Measurements from ENCODE around the gene NCK1.
"Not testable (repeated sequence)": the region's sequence is repeated elsewhere in the genome, so short reads cannot be mapped to it uniquely, and the experiment has no call there.

NCK1 gene

DNA sequence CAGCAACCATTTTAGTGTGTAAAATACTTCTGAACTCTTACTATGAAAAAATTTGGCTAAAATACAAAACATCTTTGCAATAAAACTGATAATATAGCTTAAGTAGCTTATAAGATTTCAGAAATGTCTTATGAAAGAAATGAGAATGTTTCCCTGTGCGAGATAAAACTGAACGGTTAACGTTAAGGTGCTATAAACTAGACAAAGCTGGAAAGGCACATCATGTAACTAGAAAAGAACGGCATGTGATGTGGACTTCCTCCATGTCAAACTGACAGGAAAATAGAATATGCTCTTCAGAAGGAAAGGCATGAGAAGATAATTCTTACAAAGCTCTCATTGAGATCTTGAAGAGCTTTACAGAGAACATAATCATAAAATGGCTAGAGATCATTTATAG is 36.5 kb downstream of the NCK1 start:
- Histone ChIP-seq H3K36me3 (peaks cover 12 to 69% (median 51%) of the 10 kb centered on the region in 11 experiments; a peak in 21 of 22 replicates), H3K27ac (no peak overlapping the region), H3K4me2 (no peak overlapping the region), H4K20me1 (peaks cover 5 to 83% (median 30%) of the 10 kb centered on the region in 11 experiments; a peak in 12 of 22 replicates), H3K27me3 (no peaks in the 10 kb centered on the region), H3K4me3 (no peak overlapping the region), H3K9ac (no peak overlapping the region), H3K4me1 (peaks cover 7 to 77% (median 9%) of the 10 kb centered on the region in 10 experiments; a peak in 15 of 20 replicates), H3K9me3 (replicated peaks in 1 of 11) (peaks cover 11 to 85% (median 70%) of the 10 kb centered on the region in 11 experiments; a peak in 21 of 22 replicates)
- no peak for TF ChIP-seq Cebpa-rat (IDR thresholded peaks at IDR 0.05)

DNA sequence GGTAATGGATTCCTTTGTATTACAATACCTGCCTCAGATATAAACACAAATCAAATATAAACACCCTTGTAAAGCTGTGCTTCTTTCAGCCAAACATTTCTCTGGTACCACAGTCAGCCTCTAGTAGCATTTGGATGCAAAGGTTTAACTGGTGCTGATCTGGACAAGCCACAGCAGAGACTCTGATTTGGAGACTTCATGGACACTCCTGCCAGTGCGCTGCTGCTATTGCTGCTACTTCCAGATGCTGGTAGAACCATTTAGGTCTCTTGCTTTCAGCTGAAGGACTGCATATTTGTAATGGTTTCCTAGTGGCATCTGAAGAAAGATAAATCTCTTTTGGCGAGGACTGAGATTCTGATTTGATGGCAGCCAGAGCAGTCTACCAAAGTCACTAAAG is 36.9 kb downstream of the NCK1 start:
- no peak for TF ChIP-seq Cebpa-rat (IDR thresholded peaks at IDR 0.05)
- Histone ChIP-seq H3K27me3 (no peaks in the 10 kb centered on the region), H3K27ac (no peak overlapping the region), H4K20me1 (peaks cover 3 to 79% (median 26%) of the 10 kb centered on the region in 11 experiments; a peak in 12 of 22 replicates), H3K4me2 (no peak overlapping the region), H3K9ac (no peak overlapping the region), H3K9me3 (replicated peaks in 1 of 11) (peaks cover 15 to 85% (median 70%) of the 10 kb centered on the region in 11 experiments), H3K36me3 (peaks cover 12 to 72% (median 51%) of the 10 kb centered on the region in 11 experiments; a peak in 21 of 22 replicates), H3K4me1 (peaks cover 7 to 74% (median 9%) of the 10 kb centered on the region in 10 experiments; a peak in 15 of 20 replicates), H3K4me3 (no peak overlapping the region)

DNA sequence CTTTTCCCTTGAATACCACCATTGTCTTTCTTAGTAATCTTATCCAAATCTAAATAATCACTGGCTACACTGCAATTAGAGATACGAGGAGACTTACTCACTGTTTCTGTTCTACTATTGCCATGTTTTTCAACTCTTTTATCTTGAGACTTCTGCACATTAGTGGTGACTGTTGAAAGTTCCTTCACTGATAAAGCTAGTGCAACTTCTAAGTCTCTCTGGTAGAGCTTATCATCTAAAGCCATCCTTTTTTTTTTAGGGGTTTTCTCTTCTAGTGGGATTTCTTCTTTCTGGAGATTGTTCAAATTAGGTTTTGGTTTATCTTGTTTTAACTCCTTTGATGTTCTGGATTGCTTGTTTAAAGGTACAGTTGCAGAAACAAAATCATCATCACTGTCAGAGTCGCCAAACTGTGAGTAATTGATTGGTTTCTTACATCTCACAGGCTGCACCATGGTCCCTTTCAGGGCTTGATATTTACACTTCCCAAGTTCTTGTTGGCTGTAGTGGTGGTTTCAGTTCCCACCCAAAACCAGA is 37.7 kb downstream of the NCK1 start:
- H3K36me3 ChIP-seq = peaks cover 20 to 72% (median 54%) of the 10 kb centered on the region in 11 experiments; a peak in 21 of 22 replicates
- no peak overlapping the region for H3K27ac ChIP-seq
- peaks cover 0 to 72% (median 18%) of the 10 kb centered on the region in 11 experiments; a peak in 10 of 22 replicates for H4K20me1 ChIP-seq
- no peak overlapping the region for H3K9ac ChIP-seq
- H3K9me3 ChIP-seq (replicated peaks in 1 of 11) = peaks cover 18 to 85% (median 70%) of the 10 kb centered on the region in 11 experiments
- H3K4me1 ChIP-seq = peaks cover 7 to 72% (median 9%) of the 10 kb centered on the region in 10 experiments; a peak in 15 of 20 replicates
- H3K4me2 ChIP-seq = peak overlapping the region in 3 of 11 experiments; percentile 41 to 46 (median 42); a peak in 5 of 22 replicates
- no peak overlapping the region for H3K4me3 ChIP-seq
- H3K27me3 ChIP-seq = no peaks in the 10 kb centered on the region
- TF ChIP-seq Cebpa-rat (IDR thresholded peaks at IDR 0.05) = no peak

DNA sequence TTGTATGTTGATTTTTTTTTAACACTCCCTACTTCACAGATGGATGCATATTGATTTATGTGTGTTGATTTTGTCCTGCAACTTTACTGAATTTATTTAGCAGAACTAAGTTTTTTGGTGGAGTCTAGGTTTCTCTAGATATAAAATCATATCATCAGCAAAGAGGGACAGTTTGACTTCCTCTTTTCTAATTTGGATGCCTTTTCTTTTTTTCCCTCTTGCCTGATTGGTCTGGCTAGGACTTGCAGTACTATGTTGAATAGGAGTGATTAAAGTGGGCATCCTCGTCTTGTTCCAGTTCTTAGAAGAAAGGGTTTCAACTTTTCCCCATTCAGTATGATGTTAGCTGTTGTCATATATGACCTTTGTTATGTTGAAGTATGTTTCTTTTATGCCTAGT is 38.7 kb downstream of the NCK1 start:
- not testable (repeated sequence) for H3K27me3 ChIP-seq, H3K4me3 ChIP-seq, H3K27ac ChIP-seq, H3K9ac ChIP-seq
- Histone ChIP-seq H3K9me3 (replicated peaks in 1 of 11) (peaks cover 28 to 87% (median 70%) of the 10 kb centered on the region in 11 experiments), H4K20me1 (peaks cover 0 to 76% (median 20%) of the 10 kb centered on the region in 11 experiments; a peak in 11 of 22 replicates), H3K36me3 (peaks cover 26 to 73% (median 60%) of the 10 kb centered on the region in 11 experiments), H3K4me2 (peak overlapping the region in 4 of 11 experiments; percentile 16 to 46 (median 42); a peak in 6 of 22 replicates), H3K4me1 (peaks cover 7 to 72% (median 9%) of the 10 kb centered on the region in 10 experiments; a peak in 15 of 20 replicates)

DNA sequence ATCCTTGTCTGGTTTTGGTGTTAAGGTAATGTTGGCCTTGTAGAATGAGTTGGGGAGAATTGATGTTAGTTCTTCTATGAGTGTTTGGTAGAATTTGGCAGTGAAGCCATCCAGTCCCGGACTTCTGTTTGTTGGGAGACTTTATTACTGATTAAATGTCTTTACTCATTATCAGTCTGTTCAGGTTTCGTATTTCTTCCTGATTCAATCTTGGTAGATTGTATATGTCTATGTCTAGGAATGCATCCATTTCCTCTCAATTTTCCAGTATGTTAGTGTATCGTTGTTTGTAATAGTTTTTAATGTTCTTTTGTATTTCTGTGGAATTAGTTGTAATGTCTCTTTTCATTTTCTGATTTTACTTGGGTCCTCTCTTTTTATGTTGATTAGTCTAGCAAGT is 39.4 kb downstream of the NCK1 start:
- Histone ChIP-seq H3K4me3 (no peak overlapping the region), H3K27ac (no peak overlapping the region; a peak in 1 of 22 replicates), H3K9ac (no peak overlapping the region), H3K27me3 (no peaks in the 10 kb centered on the region), H3K4me1 (peaks cover 7 to 70% (median 9%) of the 10 kb centered on the region in 10 experiments; a peak in 15 of 20 replicates), H3K36me3 (peaks cover 28 to 72% (median 59%) of the 10 kb centered on the region in 11 experiments), H4K20me1 (peaks cover 3 to 78% (median 26%) of the 10 kb centered on the region in 11 experiments; a peak in 16 of 22 replicates), H3K9me3 (replicated peaks in 1 of 11) (peaks cover 29 to 87% (median 71%) of the 10 kb centered on the region in 11 experiments), H3K4me2 (peak overlapping the region in 3 of 11 experiments; percentile 1 to 46 (median 42); a peak in 4 of 22 replicates)
- no peak for TF ChIP-seq Cebpa-rat (IDR thresholded peaks at IDR 0.05)

DNA sequence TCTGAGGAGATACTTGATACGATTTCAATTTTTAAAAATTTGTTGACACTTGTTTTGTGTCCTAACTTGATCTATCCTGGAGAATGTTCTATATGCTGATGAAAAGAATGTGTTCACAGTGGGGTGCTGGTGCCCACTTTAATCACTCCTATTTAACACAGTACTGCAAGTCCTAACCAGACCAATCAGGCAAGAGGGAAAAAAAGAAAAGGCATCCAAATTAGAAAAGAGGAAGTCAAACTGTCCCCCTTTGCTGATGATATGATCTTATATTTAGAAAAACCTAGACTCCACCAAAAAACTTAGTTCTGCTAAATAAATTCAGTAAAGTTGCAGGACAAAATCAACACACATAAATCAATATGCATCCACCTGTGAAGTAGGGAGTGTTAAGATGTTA is 40.5 kb downstream of the NCK1 start:
- H3K36me3 ChIP-seq = peaks cover 28 to 72% (median 57%) of the 10 kb centered on the region in 11 experiments
- H3K9ac ChIP-seq, H3K4me3 ChIP-seq, H3K27me3 ChIP-seq: not testable (repeated sequence)
- H3K27ac ChIP-seq = 0 out of 22 replicates have a peak overlapping the region, but pooled peaks of 1 of the 11 experiments have one; percentile 23
- H4K20me1 ChIP-seq = peaks cover 14 to 79% (median 37%) of the 10 kb centered on the region in 11 experiments; a peak in 17 of 22 replicates
- peak overlapping the region in 8 of 11 experiments; percentile 4 to 73 (median 36); a peak in 13 of 22 replicates for H3K4me2 ChIP-seq
- peaks cover 29 to 87% (median 72%) of the 10 kb centered on the region in 11 experiments for H3K9me3 ChIP-seq (replicated peaks in 1 of 11)
- H3K4me1 ChIP-seq = peaks cover 7 to 70% (median 9%) of the 10 kb centered on the region in 10 experiments; a peak in 15 of 20 replicates

DNA sequence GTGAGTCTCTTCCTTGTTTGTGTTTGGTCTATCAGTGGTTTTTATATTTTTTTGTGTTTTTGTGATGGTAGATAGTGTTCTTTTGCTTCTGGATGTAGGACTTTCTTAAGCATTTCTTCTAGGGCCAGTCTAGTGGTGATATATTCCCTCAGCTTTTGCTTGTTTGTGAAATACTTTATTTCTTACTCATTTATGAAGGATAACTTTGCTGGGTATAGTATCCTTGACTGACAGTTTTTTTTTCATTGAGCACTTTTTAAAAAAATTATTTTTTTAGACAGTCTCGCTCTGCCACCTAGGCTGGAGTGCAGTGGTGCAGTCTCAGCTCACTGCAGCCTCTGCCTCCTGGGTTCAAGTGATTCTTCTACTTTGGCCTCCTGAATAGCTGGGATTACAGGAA is 41.9 kb downstream of the NCK1 start:
- Histone ChIP-seq H3K36me3 (peaks cover 28 to 64% (median 54%) of the 10 kb centered on the region in 11 experiments), H3K4me2 (no peak overlapping the region), H3K9me3 (replicated peaks in 1 of 11) (peaks cover 29 to 90% (median 72%) of the 10 kb centered on the region in 11 experiments), H3K9ac (no peak overlapping the region), H4K20me1 (peaks cover 18 to 79% (median 49%) of the 10 kb centered on the region in 11 experiments; a peak in 17 of 22 replicates), H3K4me1 (peaks cover 7 to 68% (median 9%) of the 10 kb centered on the region in 10 experiments; a peak in 15 of 20 replicates), H3K27me3 (no peaks in the 10 kb centered on the region), H3K27ac (no peak overlapping the region), H3K4me3 (peak overlapping the region in 1 of 10 experiments; percentile 11; a peak in 2 of 20 replicates)
- TF ChIP-seq Cebpa-rat (IDR thresholded peaks at IDR 0.05) = no peak

DNA sequence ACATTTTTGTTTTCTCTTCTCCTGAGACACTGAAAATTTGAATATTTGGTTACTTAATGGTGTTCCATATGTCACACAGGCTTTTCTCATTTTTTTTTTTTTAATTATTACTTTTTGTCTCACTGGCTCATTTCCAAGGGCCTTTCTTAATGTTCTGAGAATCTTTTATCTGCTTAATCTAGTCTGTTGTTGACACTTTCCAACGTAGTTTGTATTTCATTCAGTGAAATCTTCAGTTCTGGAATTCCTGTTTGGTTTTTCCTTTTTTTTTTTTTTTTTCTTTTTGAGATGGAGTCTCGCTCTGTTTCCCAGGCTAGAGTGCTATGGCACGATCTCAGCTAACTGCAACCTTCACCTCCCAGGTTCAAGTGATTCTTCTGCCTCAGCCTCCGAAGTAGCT is 42.7 kb downstream of the NCK1 start:
- H3K9ac ChIP-seq = no peak overlapping the region
- no peak overlapping the region for H3K4me2 ChIP-seq
- peaks cover 25 to 55% (median 46%) of the 10 kb centered on the region in 11 experiments for H3K36me3 ChIP-seq
- H4K20me1 ChIP-seq = peaks cover 25 to 80% (median 51%) of the 10 kb centered on the region in 11 experiments; a peak in 17 of 22 replicates
- TF ChIP-seq Cebpa-rat (IDR thresholded peaks at IDR 0.05) = no peak
- no peak overlapping the region for H3K27ac ChIP-seq
- H3K27me3 ChIP-seq = no peaks in the 10 kb centered on the region
- H3K9me3 ChIP-seq (replicated peaks in 1 of 11) = peaks cover 28 to 82% (median 63%) of the 10 kb centered on the region in 11 experiments
- no peak overlapping the region for H3K4me3 ChIP-seq
- peaks cover 7 to 64% (median 9%) of the 10 kb centered on the region in 10 experiments; a peak in 15 of 20 replicates for H3K4me1 ChIP-seq

DNA sequence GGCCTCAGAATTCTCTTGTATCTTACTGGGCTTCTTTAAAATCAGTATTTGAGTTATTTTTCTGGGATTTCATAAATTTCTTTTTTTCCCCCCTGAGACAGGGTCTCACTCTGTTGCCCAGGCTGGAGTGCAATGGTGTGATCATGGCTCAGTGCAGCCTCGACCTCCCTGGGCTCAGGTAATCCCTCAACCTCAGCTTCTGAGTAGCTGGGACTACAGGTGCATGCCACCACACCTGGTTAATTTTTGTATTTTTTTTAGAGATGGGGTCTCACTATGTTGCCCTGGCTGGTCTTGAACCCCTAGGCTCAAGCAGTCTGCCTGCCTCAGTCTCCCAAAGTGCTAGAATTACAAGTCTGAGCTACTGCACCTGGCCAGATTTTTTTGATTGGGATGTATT is 43.5 kb downstream of the NCK1 start:
- Histone ChIP-seq H3K9me3 (replicated peaks in 1 of 11) (peaks cover 24 to 78% (median 55%) of the 10 kb centered on the region in 11 experiments), H3K27me3 (no peaks in the 10 kb centered on the region), H3K4me2 (no peak overlapping the region), H3K4me3 (no peak overlapping the region), H3K36me3 (peaks cover 22 to 50% (median 40%) of the 10 kb centered on the region in 11 experiments; a peak in 21 of 22 replicates), H3K4me1 (peaks cover 7 to 56% (median 9%) of the 10 kb centered on the region in 10 experiments; a peak in 15 of 20 replicates), H3K9ac (no peak overlapping the region), H3K27ac (no peak overlapping the region), H4K20me1 (peaks cover 26 to 79% (median 51%) of the 10 kb centered on the region in 11 experiments; a peak in 17 of 22 replicates)
- TF ChIP-seq Cebpa-rat (IDR thresholded peaks at IDR 0.05) = no peak

Data from BLaER1 treated with 17β-estradiol and CSF1 and Interleukin-3, amounts not matched to agents 10 nM and 100 nM (cell line).